Stimulated activated naive CD4-positive, alpha-beta T cell (primary cell): ENCODE measurements around the gene CYTIP.

Experiments
- DNase-seq, 6 experiments: peaks; one replicate each; lab custom pipeline; 2025; lab: John Stamatoyannopoulos, UW

CYTIP gene

DNA sequence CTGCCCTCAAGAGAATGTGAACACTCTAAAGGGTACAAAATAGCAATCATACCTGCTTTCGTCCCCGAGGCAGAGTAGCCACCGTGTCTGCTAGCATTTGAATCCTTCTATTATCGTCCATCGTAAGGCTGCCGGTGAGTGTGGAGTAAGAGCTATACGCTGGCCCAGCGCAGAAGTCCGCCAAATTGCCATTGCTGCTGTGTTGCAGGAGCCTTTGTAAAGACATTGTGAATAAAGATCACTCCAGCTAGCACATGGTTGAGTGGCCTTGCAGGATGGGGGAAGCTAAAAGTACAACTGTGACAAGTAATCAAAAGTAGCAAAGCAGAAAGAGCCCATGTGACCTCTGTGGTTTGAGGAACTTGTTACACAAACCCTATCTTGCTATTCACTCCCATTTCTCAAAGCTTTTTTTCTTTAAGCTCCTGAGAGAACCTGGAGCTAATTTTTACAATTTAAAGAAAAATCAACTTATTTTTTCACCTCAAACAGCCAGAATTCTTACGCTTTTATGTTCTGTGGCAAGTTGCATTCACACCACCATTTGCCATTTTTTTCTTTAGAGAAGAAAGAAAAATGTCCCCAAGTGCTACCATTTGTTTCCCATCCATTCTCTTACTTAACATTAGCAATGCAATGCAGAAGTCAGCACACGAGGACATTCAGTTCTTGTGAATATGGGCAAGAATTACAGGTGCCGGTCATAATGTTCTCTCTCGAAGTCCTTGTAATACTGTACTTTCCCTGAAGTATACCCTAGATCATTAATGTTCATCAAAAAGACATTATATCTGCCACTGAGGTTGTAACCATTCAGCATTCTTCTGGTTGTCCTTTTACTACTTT is at the start of gene CYTIP:
CYTIP (minus strand) TSS at position 295 of the 846 bp plus-strand sequence; CDS start at position 226, 69 bp downstream.
- DNase-seq, result peak; percentile 35 to 80 (median 66)

DNA sequence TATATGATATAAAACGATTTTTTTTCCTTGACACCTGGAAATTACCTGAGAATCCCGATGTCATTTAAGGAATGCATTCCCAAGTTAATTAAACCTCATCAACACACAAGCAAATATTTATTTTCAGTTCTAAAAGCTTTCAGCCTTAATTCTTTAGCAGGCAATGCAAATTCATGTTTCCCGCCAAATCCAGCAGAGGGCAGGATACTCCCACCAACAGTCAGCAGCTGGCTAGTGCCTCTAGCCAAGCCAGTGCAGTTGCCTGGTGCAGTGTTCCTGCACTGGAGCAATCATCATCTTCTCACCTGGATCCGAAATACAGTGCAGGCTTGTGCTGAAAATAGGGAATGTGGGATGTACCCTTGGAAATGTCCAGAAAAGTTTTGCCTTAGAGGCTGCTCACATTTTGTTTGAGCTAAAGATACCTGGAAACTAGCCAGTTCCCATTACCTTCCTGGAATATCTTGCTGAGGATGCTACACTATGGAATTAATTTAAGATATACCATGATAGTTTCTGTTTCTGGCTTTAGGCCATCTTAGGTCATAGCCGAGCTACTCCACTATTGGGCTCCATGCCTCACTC is 48.4 kb upstream of the CYTIP start:
- DNase-seq, result peak; percentile 35 to 72 (median 58)

DNA sequence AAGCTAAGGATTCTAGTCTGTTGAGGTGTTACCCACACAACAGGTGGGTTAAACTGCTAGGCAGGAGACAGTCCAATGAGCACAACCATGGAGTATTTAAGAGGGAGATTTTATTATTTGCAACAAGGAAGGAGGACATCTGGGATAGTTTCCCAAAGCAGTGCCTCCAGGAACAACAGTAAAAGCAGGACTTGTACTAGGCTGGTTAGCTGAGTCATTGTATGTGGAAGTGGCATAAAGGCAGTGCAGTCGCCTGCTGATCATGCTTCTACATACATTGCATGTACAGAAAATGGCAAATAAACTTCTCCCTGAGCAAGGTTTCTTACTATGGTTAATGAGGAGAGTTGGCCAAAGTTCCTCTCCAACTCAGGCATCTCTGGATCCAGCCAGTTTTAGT is 46.1 kb upstream of the CYTIP start:
- DNase-seq, result no peak

DNA sequence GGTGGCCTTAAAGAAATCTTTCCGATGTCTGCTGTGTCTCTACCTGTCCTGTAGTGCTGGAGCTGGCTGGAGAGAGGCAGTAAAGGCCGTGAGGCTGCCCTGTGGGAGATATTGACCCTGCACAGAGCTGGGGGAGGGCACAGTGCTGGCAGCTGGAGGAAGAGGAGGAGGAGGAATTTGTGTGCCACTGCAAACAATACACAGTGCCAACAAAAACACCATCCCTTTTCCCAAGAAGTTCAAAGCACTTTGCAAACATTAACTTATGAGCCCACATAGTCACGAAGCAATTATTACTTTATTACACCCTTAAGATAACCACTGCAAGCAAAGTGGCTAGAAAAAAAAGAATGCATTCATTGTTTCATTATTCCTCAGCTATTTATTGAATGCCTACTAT is 45.0 kb upstream of the CYTIP start:
- DNase-seq, result no peak

GRCh38 chr2:157487747-157488146 is 43.9 kb upstream of the CYTIP start:
- DNase-seq, result peak in 1 of 6 experiments; percentile 15

GRCh38 chr2:157487271-157487610 is 43.4 kb upstream of the CYTIP start:
- no peak for DNase-seq

- DNase-seq, result no peak
Measured at GRCh38 chr2:157486596-157487270, 42.8 kb upstream of the CYTIP start.

DNA sequence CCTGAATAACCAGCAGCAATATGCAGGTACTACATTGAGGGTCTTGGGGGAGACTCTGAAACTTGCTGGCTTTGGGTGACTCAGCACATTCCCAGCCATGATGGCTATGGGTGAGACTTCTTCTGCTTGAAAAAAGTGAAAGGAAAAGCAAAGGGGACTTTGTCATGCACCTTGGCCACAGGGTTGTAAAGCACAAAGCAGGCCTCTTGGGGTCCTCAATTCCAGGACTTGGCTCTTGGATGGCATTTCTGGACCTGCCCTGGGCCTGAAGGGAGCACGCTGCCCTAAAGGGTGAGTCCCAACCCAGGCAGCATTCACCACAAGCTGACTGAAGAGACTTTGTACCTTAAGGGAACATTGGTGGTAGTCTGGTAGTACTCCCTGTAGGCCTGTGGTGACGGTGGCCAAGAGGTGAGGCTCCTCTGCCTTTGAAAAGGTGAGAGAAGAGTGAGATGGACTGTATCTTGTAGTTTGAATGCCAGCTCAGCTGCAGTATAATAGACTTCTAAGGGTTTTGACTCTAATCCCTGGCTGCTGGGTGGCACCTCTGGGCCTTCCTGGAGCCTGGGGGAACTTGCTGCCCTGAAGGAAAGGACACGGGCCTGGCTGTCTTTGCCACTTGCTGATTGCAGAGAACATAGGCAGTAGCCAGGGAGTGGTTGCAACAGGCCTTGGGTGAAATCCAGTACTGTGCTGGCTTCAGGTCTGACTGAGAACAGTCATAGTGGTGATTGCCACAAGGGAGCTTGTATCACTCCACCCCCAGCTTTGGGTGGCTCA is 36.5 kb upstream of the CYTIP start:
- no peak for DNase-seq

GRCh38 chr2:157479081-157480027 is 35.5 kb upstream of the CYTIP start:
- DNase-seq, result peak in 1 of 6 experiments; percentile 15

DNA sequence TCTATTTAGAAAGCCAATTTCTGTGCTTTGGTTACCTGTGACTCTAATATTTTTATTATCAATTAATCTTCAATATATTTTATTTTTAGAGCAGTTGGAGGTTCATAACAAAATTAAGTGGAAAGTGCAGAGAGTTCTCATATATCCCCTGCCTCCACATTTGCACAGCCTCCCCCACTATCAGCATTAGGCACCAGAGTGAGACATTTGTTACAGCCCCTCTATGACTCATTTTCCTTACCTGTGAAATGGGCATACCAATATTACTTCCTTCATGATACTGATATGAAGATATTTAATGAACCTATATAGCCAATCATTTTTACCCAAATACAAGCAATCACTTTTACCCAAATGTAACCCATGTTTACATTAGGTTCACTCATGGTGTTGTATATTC is 34.0 kb upstream of the CYTIP start:
- DNase-seq, result no peak

- DNase-seq, result no peak
Measured at GRCh38 chr2:157476953-157477709, 33.2 kb upstream of the CYTIP start.

- DNase-seq, result no peak
Measured at GRCh38 chr2:157475722-157476390, 32.0 kb upstream of the CYTIP start.

DNA sequence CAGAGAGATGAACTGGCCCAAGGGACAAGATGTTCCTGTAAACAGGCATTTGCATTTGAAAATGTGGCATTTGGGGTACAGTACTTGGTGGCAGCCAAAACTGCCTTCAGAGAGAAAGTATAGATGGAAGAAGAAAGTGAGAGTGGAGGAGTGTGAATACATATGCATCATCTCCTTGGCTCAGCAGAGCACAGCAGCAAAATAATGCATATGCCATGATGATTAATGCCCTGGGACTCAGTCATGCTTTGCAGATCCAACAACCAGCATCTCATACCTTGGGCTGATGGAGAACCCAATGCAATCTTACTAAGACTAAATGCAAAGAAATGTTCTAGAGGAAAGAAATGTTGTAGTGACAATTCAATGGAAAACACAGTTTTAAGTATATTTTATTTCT is 29.7 kb upstream of the CYTIP start:
- DNase-seq, result no peak

GRCh38 chr2:157471078-157471477 is 27.2 kb upstream of the CYTIP start:
- no peak for DNase-seq

GRCh38 chr2:157470321-157470720 is 26.4 kb upstream of the CYTIP start:
- DNase-seq, result no peak

DNA sequence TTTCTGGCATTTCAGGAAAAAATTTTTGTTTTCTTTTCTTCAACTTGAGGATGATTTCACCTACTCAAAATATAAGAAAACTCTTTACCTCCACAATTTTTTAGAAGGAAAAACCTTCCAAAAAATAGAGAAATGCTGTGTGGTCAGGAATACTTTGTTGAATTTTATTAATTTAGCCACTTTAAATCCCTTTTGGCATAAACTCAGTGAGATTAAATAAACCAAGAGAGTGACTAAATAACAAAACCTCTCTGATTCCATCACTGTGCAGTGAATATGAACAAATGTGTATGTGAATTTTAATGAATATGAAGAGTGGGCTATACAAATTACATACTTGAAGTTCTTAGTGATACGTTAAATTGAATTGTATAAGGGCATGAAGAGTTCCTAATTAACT is 25.8 kb upstream of the CYTIP start:
- DNase-seq, result no peak

- DNase-seq, result peak in 3 of 6 experiments; percentile 72 to 79 (median 73)
Measured at GRCh38 chr2:157468931-157469708, 25.2 kb upstream of the CYTIP start.

DNA sequence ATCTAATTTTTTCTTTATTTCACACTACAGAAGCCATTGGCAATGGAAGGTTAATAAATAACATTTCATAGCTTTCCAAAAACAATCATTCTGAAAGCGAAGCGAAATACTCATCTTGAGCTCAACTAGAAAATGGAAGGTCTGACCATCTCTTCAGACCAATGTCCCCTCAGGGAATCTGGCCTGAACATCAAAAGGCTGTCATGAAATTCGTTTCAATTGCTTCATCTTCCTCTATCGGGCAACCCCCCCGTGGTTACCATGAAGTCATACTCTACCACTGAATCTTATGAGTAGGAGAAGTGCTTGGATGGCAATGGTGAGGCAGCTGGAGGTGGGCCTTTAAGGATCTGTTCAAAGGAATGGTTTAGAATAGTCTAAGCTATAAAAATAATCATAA is 22.9 kb upstream of the CYTIP start:
- no peak for DNase-seq

DNA sequence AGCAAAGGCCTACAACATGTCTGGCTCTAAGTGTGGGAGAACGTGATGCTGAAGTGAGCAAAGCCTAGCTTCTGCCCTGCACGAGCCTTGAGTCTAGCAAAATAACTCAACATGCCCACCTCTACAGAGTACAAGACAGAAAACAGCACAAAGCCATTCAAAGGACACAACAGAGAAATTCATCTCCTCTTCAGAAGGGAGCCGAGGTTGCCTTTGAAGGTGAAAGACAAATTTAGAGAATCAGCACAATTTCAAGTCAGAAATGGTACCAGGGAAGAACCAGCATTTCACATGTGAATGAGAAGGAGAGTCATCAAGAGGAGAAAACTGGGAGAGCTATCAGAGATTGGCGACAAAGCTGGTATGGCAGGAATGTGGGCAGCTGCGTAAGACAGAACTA is 21.7 kb upstream of the CYTIP start:
- DNase-seq, result no peak
